CD4-positive, alpha-beta T cell treated with Interleukin-4 for 4 hours (primary cell): Measurements from ENCODE around the gene TSHZ2.
A peak's percentile ranks its signal among the peaks of the same experiment; 100 is the strongest.
"Not testable (repeated sequence)": the region's sequence is repeated elsewhere in the genome, so short reads cannot be mapped to it uniquely, and the experiment has no call there.

Source experiments
- DNase-seq: peaks from one replicate; pipeline ENCODE4 v3.0.0-alpha.2; 2020

TSHZ2 gene

GRCh38 chr20:52965380-52965779, 6.8 kb upstream of the TSHZ2 start:
- DNase-seq: no peak

- no peak for DNase-seq
Measured at GRCh38 chr20:52965819-52966218, 6.3 kb upstream of the TSHZ2 start.

GRCh38 chr20:52966543-52966942, 5.6 kb upstream of the TSHZ2 start:
- DNase-seq: not testable (repeated sequence)

- DNase-seq: no peak
Measured at GRCh38 chr20:52971498-52972189, 514 bp upstream of the TSHZ2 start.

- peak; percentile 15 for DNase-seq
Measured at GRCh38 chr20:52972965-52973819, 1.0 kb downstream of the TSHZ2 start.

GRCh38 chr20:52974179-52974594, 2.0 kb downstream of the TSHZ2 start:
- peak; percentile 86 for DNase-seq

- DNase-seq: peak; percentile 77
Measured at GRCh38 chr20:52975029-52975732, 3.0 kb downstream of the TSHZ2 start.

GRCh38 chr20:52975803-52976531, 3.8 kb downstream of the TSHZ2 start:
- no peak for DNase-seq

GRCh38 chr20:52978851-52979250, 6.7 kb downstream of the TSHZ2 start:
- no peak for DNase-seq

- no peak for DNase-seq
Measured at GRCh38 chr20:52981051-52981450, 8.9 kb downstream of the TSHZ2 start.

- DNase-seq: no peak
Measured at GRCh38 chr20:52983726-52984450, 11.7 kb downstream of the TSHZ2 start.

- DNase-seq: no peak
Measured at GRCh38 chr20:52984451-52984810, 12.3 kb downstream of the TSHZ2 start.

- DNase-seq: no peak
Measured at GRCh38 chr20:52985687-52986086, 13.5 kb downstream of the TSHZ2 start.

- DNase-seq: no peak
Measured at GRCh38 chr20:52987295-52987694, 15.1 kb downstream of the TSHZ2 start.

- no peak for DNase-seq
Measured at GRCh38 chr20:52991830-52992229, 19.7 kb downstream of the TSHZ2 start.

GRCh38 chr20:52992632-52993031, 20.5 kb downstream of the TSHZ2 start:
- no peak for DNase-seq

GRCh38 chr20:52993076-52993475, 20.9 kb downstream of the TSHZ2 start:
- no peak for DNase-seq

- DNase-seq: no peak
Measured at GRCh38 chr20:52994184-52994970, 22.2 kb downstream of the TSHZ2 start.

GRCh38 chr20:52996130-52996529, 24.0 kb downstream of the TSHZ2 start:
- DNase-seq: no peak

GRCh38 chr20:52996658-52997057, 24.5 kb downstream of the TSHZ2 start:
- DNase-seq: no peak

GRCh38 chr20:52998268-52998667, 26.1 kb downstream of the TSHZ2 start:
- DNase-seq: no peak
